Measurements from ENCODE around the gene SERINC3.

DNA sequence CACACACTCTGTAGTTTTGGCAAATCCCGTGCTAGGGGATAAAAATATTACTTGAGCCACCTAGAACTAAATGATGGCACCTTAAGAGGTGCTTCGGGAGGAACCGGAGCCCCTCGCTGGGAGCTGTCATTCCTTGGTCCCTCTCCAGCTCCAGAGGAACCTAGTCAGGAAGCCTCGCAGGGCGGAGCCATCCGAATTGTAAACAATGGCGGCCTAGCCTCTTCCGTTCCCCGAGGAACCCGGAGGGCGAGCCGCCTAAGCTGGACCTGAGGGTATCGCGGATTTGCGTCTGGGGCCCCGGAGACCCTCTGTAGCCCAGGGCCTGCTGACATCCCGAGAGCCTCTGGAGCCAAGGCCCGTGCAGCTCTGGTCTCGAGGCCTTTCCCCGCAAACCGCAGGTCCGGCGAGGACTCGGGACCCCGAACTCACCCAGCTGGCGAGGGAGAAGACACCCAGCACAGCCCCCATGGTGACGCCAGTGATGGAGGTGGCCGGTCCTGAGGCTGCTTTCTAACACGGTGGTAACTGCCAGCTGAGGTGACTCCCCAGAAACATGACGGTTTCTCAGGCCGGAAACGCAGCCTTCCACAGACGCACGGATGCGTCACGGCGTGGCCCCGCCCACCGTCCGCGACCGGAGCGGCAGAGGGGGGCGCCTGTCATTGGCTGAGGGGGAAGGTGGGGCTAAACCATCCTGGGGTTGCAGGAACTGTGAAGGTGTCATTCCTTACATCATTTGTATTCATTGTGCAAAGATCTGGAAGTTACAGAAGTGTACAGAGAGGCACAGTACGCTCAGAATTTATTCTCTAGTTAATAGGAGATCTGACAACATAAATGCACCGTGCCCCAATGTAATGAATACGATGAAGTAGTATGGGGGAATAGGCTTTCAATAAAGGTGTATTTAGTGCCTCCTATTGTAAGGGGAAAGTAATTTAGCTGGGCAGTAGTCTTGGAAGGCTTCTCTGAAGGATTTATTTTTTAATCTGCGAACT lies at the start of gene SERINC3:
- TF ChIP-seq, protein P1, sequence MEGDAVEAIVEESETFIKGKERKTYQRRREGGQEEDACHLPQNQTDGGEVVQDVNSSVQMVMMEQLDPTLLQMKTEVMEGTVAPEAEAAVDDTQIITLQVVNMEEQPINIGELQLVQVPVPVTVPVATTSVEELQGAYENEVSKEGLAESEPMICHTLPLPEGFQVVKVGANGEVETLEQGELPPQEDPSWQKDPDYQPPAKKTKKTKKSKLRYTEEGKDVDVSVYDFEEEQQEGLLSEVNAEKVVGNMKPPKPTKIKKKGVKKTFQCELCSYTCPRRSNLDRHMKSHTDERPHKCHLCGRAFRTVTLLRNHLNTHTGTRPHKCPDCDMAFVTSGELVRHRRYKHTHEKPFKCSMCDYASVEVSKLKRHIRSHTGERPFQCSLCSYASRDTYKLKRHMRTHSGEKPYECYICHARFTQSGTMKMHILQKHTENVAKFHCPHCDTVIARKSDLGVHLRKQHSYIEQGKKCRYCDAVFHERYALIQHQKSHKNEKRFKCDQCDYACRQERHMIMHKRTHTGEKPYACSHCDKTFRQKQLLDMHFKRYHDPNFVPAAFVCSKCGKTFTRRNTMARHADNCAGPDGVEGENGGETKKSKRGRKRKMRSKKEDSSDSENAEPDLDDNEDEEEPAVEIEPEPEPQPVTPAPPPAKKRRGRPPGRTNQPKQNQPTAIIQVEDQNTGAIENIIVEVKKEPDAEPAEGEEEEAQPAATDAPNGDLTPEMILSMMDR (IDR thresholded peaks at IDR 0.05) = peak in 1 of 4 experiments; percentile 7
- peak; percentile 86 to 90 for TF ChIP-seq POLR2A (IDR thresholded peaks at IDR 0.05)
